ENCODE data around the gene HOXB1. TPM values are rescaled to one million over a fixed set of nuclear protein-coding genes. Genes with fewer than 3 reads are reported as not detected.
A peak's percentile ranks its signal among the peaks of the same experiment; 100 is the strongest.
"Not testable (repeated sequence)": the region's sequence is repeated elsewhere in the genome, so short reads cannot be mapped to it uniquely, and the experiment has no call there.

Gene HOXB1
- total RNA-seq, 2 experiments from 2014 or later = not detected

- H3K9me3 Mint-ChIP-seq = no peaks in the 10 kb centered on the region
- no peaks in the 10 kb centered on the region for H3K36me3 Mint-ChIP-seq (ENCODE audit: low read depth)
- CTCF ChIA-PET = interaction anchor here (0.6 kb wide), 1 partner anchor 68 kb away, joined by 3 read pairs; no protein-coding TSS in a partner anchor
- H3K27ac Mint-ChIP-seq = no peak overlapping the region
- H3K4me3 Mint-ChIP-seq = no peak overlapping the region
- DNase-seq = no peak
- POLR2A ChIA-PET = no interaction called here
- H3K27me3 Mint-ChIP-seq = peaks cover 8% of the 10 kb centered on the region
- H3K4me1 Mint-ChIP-seq = peaks cover 33% of the 10 kb centered on the region
Measured at GRCh38 chr17:48484256-48484655, 46.6 kb downstream of the HOXB1 start.

GRCh38 chr17:48483471-48484131, 47.2 kb downstream of the HOXB1 start:
- no peak overlapping the region for H3K4me3 Mint-ChIP-seq
- H3K27ac Mint-ChIP-seq = peak overlapping the region; percentile 9
- H3K4me1 Mint-ChIP-seq = peaks cover 32% of the 10 kb centered on the region
- no peaks in the 10 kb centered on the region for H3K9me3 Mint-ChIP-seq
- peaks cover 8% of the 10 kb centered on the region for H3K27me3 Mint-ChIP-seq
- ChIA-PET CTCF (interaction anchor here (1.1 kb wide), 1 partner anchor 9 kb away, joined by 7 read pairs; no protein-coding TSS in a partner anchor), POLR2A (no interaction called here)
- peak; percentile 37 for DNase-seq
- H3K36me3 Mint-ChIP-seq (ENCODE audit: low read depth) = no peaks in the 10 kb centered on the region

- no peak for DNase-seq
Measured at GRCh38 chr17:48483004-48483403, 47.8 kb downstream of the HOXB1 start.

GRCh38 chr17:48482301-48482700, 48.5 kb downstream of the HOXB1 start:
- H3K36me3 Mint-ChIP-seq (ENCODE audit: low read depth); DNase-seq; H3K9me3 Mint-ChIP-seq; H3K27ac Mint-ChIP-seq; H3K4me3 Mint-ChIP-seq; POLR2A ChIA-PET; H3K27me3 Mint-ChIP-seq: not testable (repeated sequence)
- peaks cover 37% of the 10 kb centered on the region for H3K4me1 Mint-ChIP-seq
- CTCF ChIA-PET = interaction anchor here (0.6 to 1.6 kb wide), 4 partner anchors 10 to 48 kb away, joined by 3 to 4 read pairs (median 3); no protein-coding TSS in a partner anchor

More at GRCh38 chr17:48483004-48483403, 47.8 kb downstream of the HOXB1 start:
- Mint-ChIP-seq H3K36me3 (ENCODE audit: low read depth) (no peaks in the 10 kb centered on the region), H3K27ac (no peak overlapping the region), H3K27me3 (peaks cover 8% of the 10 kb centered on the region), H3K4me1 (peaks cover 32% of the 10 kb centered on the region), H3K4me3 (no peak overlapping the region), H3K9me3 (no peaks in the 10 kb centered on the region)
- POLR2A ChIA-PET = no interaction called here
- CTCF ChIA-PET = interaction anchor here (1.1 to 1.3 kb wide), 2 partner anchors 9 to 26 kb away, joined by 3 to 7 read pairs; no protein-coding TSS in a partner anchor

- Mint-ChIP-seq H3K4me3 (no peak overlapping the region), H3K27ac (no peak overlapping the region), H3K27me3 (peaks cover 3% of the 10 kb centered on the region), H3K36me3 (ENCODE audit: low read depth) (no peaks in the 10 kb centered on the region), H3K4me1 (peaks cover 32% of the 10 kb centered on the region), H3K9me3 (no peaks in the 10 kb centered on the region)
- ChIA-PET CTCF (interaction anchor here (2.1 kb wide), 1 partner anchor 10 kb away, joined by 5 read pairs; no protein-coding TSS in a partner anchor), POLR2A (no interaction called here)
- DNase-seq = no peak
Measured at GRCh38 chr17:48479014-48479402, 51.8 kb downstream of the HOXB1 start.

Other genes with a start within 250 kb of the HOXB1 start
- gene SKAP1, start 100.8 kb downstream of the HOXB1 start, total RNA-seq = 100 to 1,000 TPM; 123 to 144 TPM
- 1 to 10 TPM; 3.4 to 4.7 TPM for gene HOXB2, start 14.1 kb upstream of the HOXB1 start, total RNA-seq
- 1 to 10 TPM; 3.3 to 3.6 TPM for gene HOXB4, start 47.3 kb upstream of the HOXB1 start, total RNA-seq
- gene HOXB3, start 59.2 kb upstream of the HOXB1 start, total RNA-seq = 1 to 10 TPM; 3.1 to 4.5 TPM
- not detected for gene HOXB5, start 62.8 kb upstream of the HOXB1 start, total RNA-seq
- gene HOXB6, start 74.0 kb upstream of the HOXB1 start, total RNA-seq = not detected
- gene HOXB7, start 80.0 kb upstream of the HOXB1 start, total RNA-seq = under 1 TPM; 0.25 to 0.30 TPM
- not detected for gene HOXB8, start 84.3 kb upstream of the HOXB1 start, total RNA-seq
- gene HOXB9, start 95.3 kb upstream of the HOXB1 start, total RNA-seq = not detected
- gene PRAC1, start 191.5 kb upstream of the HOXB1 start, total RNA-seq = not detected
- gene PRAC2, start 192.2 kb upstream of the HOXB1 start, total RNA-seq = not detected
- not detected for gene HOXB13, start 197.7 kb upstream of the HOXB1 start, total RNA-seq